GM19395 (cell line): ENCODE results near the gene MACF1.
"Not testable (repeated sequence)": the region's sequence is repeated elsewhere in the genome, so short reads cannot be mapped to it uniquely, and the experiment has no call there.

Experiments used
- ATAC-seq: cut with Tn5 transposase; IDR thresholded peaks from one replicate; pipeline ENCODE4 v1.9.1; 2021; ENCODE audit warnings: mild to moderate bottlenecking, moderate library complexity; ENCODE audit not compliant: unreplicated experiment

MACF1 gene

DNA sequence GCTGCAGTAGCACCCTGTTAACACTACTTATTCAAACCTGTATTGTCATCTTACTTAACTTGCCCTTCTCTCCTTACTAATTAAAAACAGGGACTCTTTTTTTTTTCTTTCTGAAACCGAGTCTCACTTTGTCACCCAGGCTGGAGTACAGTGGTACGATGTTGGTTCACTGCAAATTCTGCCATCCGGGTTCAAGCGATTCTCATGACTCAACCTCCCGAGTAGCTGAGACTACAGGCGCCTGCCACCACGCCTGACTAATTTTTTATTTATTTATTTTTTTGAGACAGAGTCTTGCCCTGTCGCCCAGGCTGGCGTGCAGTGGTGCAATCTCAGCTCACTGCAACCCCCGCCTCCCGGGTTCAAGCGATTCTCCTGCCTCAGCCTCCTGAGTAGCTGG, 3.9 kb downstream of the MACF1 start:
- not testable (repeated sequence) for ATAC-seq

DNA sequence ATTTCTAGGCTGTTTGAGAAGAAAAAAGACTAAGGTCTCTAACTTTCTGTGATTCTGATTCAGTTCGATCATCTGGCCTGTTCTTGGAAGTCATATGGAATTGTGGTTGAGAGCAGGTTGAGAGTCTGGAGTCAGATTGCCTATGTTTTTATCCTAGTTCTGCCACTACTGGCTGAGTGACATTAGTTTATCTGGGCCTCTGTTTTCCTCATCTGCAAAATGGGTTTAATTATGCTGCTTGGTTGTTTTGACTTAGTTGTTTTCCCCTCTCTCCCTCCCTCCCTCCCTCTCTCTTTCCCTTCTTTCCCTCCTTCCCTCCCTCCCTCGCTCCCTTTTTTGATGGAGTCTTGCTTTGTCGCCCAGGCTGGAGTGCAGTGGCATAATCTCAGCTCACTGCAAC, 6.2 kb downstream of the MACF1 start:
- ATAC-seq: no peak

DNA sequence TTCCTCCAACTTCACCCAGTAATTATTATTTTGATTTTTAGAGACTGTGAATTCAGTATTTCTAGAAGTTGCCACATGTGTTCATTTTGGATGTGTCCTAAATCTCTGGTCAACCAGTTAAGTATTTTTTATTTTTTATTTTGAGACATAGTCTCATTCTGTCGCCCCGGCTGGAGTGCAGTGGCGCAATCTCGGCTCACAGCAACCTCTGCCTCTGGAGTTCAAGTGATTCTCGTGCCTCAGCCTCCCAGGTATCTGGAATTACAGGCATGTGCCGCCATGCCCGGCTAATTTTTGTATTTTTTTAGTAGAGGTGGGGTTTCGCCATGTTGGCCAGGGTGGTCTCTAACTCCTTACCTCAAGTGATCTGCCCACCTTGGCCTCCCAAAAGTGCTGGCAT, 8.0 kb downstream of the MACF1 start:
- no peak for ATAC-seq

DNA sequence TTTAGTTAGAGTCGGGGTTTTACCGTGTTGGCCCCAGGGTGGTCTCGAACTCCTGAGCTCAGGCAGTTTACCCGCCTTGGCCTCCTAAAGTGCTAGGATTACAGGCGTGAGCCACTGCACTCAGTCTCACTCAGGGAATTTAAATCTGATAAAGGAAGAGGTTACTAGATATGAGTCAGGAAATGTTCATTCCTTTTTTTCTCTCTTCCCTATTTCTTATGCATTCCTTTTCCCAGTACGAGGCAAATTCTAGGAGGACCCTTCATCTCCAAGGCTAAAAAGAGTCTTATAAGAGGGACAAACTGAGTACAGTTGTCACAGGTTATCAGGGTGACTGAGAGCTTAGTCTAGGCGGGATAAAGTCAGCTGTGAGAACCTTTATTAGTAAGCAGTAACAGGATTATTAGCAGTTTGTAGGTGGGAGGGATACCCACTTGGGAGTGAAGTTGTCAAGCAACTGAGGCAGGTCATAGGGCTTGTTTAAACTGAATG, 9.1 kb downstream of the MACF1 start:
- ATAC-seq: no peak

DNA sequence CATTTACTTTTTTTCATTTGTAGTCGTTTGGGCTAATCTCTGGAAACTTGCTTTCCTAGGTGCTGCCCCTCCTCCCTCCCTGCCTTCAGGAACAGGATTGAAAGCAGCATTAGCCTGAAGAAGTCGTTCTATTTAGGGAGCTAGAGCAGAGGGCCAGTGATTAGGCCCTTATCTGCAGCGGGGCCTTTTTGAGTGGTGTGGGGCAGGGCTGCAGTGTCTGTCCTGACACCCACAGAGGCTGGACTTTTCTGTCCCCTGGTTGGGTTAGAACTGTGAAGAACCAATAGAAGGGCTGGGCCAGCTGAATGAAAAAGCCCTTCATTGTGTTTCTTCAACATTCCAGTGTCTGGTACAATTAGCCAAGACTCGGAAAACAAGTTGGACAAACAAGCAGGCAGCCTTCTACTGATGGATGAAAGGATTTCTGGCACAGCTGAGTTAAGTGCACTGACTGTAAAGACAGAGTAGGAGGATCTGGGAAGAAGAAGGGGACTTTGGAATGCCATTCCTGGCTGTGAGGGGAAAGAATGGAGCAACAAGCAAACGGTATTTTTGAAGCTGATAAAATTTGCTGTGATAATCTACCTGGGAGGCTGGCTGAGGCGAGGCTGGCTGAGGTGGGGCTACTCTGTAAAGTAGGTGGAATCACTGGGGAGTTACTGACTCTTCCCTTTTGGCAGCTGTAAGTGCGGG, 9.7 kb downstream of the MACF1 start:
- no peak for ATAC-seq

DNA sequence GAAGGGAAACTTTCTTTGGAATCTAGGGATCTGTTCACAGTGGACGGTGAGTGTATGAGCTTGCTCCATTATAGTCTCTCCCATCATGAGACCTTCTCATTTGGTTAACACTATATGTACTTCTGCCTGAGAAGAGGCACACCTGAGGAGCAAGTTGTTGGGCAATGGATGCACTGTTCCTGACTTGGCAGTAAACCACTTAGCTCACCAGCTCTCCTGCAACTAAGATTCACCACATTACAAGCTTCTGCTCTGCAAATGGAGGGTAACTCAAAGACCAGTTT, 10.2 kb downstream of the MACF1 start:
- peak; percentile 9 for ATAC-seq

DNA sequence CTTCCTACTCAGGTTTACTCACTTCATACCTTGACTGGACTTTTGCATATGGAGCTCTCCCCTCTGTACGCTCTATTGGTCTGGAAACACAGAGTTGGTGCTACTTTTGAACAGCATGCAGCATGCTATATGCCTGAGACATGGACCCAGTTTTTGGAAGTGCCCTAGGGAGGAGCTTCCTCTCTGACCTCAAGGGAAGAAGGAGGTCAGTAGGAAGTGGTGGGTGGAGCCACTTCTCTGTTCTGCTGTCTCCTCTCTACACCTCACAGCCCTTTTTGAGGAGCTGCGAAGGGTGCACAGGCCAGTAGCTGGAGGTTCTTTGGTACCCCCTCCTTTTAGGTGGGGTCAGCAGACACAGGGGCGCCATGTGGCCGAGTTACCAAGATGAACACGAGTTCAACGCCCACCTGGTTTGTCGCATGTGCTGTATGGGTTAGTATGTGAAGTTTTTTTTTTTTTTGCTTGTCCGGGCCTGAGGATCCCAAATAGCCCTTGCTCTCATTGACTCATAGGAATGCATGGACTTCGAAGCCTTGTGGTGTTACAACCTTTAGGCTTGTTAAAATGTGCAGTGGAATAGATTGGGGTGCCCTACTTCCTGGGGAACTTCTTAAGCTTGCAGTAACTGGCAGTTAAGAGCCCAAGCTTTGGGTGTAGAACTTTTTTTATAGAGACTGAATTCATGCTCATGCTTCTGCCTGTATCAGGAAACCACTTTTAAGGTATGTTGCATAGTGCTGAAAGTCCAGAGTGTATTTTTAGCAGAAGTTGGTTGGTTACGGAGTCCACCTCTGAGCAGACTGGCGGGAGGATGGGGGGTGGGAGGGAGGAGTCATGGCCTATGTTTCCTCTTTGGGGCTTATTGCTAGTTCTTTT, 10.7 kb downstream of the MACF1 start:
- ATAC-seq: peak; percentile 67

DNA sequence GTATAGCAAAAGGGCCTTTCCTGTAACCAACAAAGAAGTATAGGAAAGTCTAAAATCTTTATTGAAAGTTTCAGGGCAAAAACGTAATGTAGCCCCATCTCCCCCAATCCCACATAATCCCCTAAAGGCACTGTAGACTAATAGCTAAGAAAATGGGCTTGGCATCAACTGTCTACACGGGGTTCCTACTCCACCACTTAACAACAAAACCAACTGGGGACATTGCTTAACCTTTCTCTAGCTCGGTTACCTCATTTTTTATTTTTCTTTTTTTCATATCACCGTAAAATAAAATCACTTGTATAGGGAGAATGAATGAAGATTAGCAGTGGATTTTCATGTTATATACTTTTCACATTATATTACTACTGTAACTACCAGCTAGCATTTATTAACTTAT, 12.3 kb downstream of the MACF1 start:
- no peak for ATAC-seq

DNA sequence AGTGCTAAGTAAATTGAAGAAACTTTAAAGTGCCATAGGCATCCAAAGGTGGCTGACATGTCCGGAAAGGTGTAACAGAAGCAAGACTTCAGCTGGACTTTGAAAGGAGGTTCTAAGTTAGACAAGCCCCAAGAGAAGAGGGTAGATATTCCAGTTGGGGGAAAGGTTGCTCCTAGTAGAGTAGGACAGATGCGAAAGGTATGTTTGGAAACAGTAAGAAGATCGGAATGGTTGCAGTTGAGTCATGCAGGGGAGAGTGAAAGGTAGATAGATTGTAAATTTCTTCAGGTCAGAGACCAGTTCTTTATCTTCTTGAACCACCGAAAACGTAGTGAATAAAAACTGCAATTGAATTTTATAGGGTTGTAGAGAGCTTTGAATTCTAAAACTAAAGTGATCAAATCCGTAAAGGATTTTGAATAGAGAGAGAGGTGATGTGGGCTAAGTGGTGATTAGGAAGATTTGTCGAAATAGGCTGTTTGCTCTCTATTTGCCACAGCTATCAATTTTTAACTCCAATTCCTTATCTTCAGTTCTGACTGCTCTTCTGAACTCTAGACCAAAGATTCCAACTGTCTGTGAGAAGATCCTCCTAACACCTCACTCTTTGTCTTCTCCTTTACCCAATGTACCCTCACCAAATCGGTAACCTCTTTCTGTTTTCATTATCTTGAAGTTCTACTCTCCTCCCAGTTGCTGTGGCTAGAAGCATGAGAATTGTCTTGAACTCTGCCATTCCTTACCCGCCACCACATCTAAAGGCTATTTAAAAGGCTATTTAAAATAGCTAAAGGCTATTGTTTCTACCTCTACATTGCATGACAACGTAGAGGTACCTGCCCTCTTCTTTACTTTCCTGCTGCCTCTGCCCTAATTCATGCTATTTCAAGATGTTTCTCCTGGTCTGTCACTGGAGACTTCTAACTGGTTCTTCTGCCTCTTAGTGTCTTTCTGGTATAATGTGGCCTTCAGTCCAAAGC, 16.7 kb downstream of the MACF1 start:
- no peak for ATAC-seq

DNA sequence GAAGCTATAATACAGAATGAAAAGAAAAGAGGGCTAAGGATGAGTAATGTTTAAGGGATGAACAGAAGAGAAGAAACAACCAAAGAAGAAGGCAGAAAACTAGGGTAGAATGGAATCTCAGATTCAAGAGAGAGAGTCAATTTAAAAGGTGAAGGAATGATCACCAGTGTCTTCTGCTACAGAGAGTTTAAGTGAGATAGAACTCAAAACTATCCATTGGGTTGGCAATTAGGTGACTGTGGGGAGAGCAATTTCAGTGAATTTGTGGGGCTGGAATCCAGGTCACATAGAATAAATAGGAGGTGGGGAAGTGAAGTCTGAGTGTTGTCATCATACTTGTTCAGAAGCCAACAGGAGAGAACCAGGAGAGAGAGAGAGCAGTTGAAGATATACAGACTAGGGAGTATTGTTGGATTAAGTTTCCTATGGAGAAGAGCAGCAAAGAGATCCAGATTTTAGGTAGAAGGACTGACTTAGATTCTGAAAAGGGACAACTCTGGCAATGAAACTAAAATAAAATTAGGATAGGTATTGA, 19.9 kb downstream of the MACF1 start:
- ATAC-seq: no peak

DNA sequence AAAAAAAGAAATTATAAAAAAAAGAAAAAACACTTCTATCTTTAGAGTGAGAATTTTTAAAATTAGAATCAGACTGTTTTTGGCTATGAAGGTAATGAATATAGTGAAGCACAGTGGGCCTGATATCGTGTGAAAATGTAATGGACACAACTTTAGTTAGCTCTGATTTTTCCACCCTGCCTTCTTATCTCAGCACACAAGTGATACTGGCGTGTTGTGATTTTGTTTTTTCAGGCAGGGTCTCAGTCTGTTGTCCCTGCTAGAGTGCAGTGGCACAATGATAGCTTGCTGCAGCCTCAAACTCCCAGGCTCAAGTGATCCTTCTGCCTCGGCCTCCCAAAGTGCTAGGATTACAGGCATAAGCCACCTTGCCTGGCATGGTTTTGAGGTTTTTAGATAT, 22.3 kb downstream of the MACF1 start:
- ATAC-seq: no peak

DNA sequence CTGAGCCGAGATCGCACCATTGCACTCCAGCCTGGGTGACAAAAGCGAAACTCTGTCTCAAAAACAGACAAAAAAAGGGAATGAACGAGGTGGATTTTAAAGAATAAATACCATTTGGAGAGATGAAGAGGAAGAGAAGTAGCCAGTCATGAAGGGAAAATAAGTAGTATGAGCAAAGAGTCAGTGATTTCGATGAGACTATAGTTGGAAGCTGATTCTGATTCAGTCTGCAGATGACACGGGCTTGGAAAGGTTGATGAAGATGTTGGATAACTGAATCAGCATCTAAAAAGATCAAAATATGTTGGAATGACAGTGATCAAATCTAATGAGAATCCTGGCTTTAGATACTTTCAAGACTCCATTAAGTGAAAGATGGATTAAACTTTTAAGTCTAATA, 23.8 kb downstream of the MACF1 start:
- ATAC-seq: no peak

DNA sequence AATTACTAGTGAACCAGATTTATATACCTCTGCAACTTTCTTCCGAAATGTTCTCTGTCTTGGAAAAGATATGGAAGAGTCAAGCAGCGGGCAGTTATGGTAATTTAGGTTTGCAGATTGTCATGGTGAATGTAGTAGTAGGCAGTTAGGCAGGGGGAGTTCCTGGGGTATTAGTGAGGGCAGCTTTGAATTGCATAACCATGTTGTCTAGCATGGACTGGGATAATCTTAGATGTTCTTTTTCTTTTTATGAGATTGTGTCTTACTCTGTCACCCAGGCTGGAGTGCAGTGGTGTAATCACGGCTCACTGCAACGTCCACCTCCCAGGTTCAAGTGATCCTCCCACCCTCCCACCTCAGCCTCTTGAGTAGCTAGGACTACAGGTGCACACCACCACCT, 25.0 kb downstream of the MACF1 start:
- ATAC-seq: no peak

DNA sequence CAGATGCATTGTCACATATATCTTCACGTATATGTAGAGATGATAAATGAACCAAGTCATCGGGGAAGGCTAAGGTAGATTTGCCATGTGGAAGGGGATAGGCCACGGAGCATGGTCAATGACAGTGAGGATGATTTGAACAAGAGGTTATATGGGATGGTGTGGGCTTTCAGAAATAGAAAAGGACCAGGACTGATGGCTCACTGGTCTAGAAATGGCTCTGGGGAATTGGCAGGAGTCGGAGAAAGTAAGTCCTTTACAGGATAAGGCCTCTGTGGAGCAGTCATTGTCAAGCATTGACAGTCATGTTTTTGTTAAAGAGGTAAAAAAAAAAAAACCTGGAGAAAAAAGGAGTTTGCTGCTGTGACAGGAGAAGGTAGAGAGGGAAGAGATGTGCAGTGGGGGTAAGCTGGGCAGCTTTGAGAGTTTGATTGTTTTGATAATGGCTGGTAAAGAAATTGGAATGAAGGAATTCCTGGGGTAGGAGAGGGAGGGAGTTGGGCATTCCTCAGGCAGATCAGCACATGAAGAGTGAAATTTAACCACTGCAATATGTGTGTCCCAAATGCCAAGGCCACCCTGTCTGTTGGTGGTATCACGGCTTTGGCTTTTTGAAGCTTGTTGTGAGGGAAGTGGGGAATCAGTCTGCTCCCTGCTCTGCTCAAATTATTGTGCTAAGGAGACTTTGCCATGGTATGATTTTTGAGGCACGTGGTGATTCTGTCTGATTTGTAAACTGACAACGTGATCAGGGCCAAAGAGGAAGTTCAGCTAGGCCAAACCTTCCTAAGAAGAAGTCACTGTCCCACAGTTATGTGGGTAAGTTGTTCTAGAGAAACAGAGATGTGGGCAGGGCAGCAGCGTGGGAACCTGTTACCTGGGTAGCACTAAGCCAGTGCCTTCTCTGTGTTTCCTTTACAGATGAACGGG, 26.0 kb downstream of the MACF1 start:
- no peak for ATAC-seq

DNA sequence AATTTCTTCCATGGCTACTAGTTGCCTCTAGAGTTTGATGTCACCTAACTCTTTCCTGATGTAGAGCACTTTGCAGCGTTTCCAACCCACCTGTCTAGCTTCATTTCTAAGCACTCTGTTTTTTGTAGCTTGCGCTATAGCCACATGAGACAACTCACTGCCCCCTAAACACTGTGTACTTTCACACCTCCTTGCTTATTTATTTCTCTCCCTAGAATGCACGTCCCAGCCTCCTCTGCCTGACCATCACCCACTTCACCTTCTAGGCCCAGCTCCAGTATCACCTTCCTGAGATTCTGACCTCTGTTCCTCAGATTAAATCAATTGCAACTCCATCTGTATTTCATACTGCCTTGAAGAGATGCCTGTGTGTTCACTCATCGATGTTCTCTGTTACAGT, 32.5 kb downstream of the MACF1 start:
- ATAC-seq: no peak

DNA sequence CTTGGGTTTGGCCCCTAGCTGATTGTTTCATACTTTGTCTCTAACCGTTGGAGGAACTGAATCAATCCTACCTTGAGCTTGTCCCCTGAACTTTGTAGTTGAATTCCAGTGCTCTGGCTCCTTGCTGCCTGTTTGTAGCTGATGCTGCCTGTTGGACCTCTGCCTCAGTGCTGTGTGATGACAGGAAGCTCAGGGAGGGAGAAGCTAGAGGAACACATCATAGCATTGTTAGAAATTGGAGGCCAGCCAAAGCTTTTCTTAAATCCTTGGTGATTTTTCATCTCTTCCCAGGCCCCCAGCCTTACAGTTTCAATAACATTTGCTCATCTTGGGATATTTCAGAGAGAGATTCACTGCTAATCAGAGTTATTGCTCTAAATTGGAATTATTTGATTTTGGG, 34.0 kb downstream of the MACF1 start:
- ATAC-seq: no peak

DNA sequence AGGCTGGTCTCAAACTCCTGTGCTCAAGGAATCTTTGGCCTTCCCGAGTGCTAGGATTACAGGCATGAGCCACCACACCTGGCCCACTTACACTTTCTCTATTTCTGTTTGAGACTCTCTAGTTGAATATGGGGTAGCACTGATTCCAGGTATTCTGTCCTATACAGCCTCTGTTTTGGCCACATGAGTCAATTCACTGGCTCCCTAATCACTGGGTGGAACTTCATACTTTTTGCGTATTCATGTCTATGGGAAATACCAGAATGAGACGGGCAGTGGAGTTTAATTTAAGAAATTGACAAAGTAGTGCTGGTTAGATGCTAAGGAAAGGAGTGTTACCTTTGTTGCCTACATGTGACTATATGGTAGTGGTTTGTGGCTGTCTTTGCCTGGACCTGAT, 35.5 kb downstream of the MACF1 start:
- no peak for ATAC-seq

DNA sequence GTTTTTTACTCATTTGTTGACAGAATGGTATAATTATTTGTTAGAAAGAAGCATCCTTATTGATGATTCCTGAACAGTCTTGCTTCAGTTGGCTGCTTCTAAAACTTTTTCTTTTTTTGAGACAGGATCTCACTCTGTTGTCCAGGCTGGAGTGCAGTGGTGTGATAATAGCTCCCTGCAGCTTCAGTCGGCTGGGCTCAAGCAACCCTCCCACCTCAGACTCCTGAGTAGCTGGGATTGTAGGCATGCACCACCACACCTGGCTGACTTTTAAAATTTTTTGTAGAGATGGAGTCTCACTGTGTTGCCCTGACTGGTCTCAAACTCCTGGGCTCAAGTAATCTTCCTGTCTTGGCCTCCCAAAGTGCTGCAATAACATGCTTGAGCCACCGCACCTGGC, 38.8 kb downstream of the MACF1 start:
- no peak for ATAC-seq

DNA sequence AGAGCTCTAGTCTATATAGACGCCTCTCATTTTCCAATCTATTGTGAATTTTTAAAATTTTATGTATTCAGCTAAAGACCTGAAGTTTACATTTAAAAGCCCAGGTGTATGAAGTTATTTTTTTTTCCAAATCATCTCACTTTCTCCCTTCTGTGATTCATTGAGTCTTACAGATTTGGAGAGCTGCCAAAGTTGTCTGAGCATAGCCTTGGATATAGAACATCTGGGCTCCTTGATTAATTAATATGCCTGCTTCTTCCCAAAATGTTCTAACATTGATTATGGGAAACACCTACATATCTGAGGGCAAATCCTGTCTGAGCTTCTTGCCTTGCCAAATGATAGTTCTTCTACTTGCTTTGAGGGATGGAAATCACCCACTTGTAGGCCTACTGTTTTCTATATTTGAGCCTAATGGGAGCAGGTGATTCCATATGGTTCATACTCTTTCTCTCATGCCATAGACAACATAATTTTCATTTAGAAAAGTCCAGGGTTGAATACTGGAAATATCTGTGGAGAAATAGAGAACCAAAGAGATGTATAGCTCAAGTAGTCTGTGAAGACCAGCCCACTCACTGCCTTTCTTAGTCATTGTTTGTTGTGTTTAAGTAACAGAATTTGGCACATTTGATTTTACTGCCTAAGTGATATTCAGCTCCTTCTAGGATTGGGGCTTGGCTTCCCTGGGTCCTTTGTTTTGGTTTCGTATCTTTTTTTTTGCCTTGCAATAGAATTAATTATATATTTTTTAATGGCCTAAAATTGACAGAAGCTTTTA, 46.2 kb downstream of the MACF1 start:
- no peak for ATAC-seq
